Body of pancreas (tissue), 4 donors: ENCODE data around the gene SLCO1B3. TPM values are rescaled to one million over a fixed set of nuclear protein-coding genes. Genes with fewer than 3 reads are reported as not detected.

Experiments
- ATAC-seq: fragments of 150-250 bp; one replicate; pipeline ENCODE4 v1.9.1; 2016
- DNase-seq, 4 donors: peaks; one replicate each; pipeline ENCODE4 v3.0.0-alpha.2; 2019
- H3K27ac ChIP-seq, 4 donors: fragments of 200-600 bp; sonication (generic); 1 replicate in 3 of 4; 2 replicates in 1 of 4; pipeline versions ENCODE4 v1.5.1 to v1.6.1; 2016 to 2019; ENCODE audit warnings: mild to moderate bottlenecking in 1 of 4, mixed read lengths in 1 of 4, moderate library complexity in 1 of 4
- H3K27me3 ChIP-seq, 2 donors: fragments of 200-600 bp; sonication (generic); one replicate each; pipeline ENCODE4 v1.6.0; 2016; ENCODE audit warnings: mild to moderate bottlenecking in 1 of 2
- H3K36me3 ChIP-seq, 2 donors: fragments of 200-600 bp; sonication (generic); replicated peaks in 1 of 2; 2 replicates each; pipeline ENCODE4 v1.5.1; 2016; ENCODE audit warnings: low read depth in 2 of 2; ENCODE audit not compliant: insufficient read depth in 1 of 2
- H3K4me1 ChIP-seq: fragments of 200-600 bp; sonication (generic); one replicate; pipeline ENCODE4 v1.6.0; 2016
- H3K4me3 ChIP-seq, 2 donors: fragments of 200-600 bp; sonication (generic); 1 replicate in 1 of 2; 2 replicates in 1 of 2; pipeline ENCODE4 v1.5.1; 2016 to 2019
- H3K9me3 ChIP-seq, 3 donors: fragments of 200-600 bp; sonication (generic); 1 replicate in 2 of 3; 2 replicates in 1 of 3; pipeline ENCODE4 v1.5.1; 2016
- CTCF ChIP-seq, 7 experiments: fragments of 450-650 bp in 4 of 7; fragments of 200-600 bp in 3 of 7; sonication (generic) in 3 of 7; IDR thresholded peaks; one replicate each; pipeline ENCODE4 v1.5.1; 2016 to 2019; ENCODE audit warnings: antibody characterized with exemption in 7 of 7
- POLR2A ChIP-seq, 3 donors: fragments of 450-650 bp; IDR thresholded peaks; one replicate each; pipeline ENCODE4 v1.6.1; 2016; ENCODE audit warnings: antibody characterized with exemption in 3 of 3, mild to moderate bottlenecking in 2 of 3
- WGBS, 2 donors: methylation state at CpG; one replicate each; pipeline ENCODE4 v1.1.5; 2017; 5-methylcytosine and 5-hydroxymethylcytosine counted together
- intact Hi-C: fragments of 100-400 bp; cut with DNase I; formaldehyde crosslinking; loops from one replicate; pipeline ENCODE4 v1.15.1; 2023
- total RNA-seq, 2 donors: library from RNA; depleted of rRNA; stranded (reverse); fragments of >200 nt; gene quantifications; one replicate each; pipeline ENCODE4 v1.1.0, GENCODE V29; 2016

SLCO1B3 gene
- total RNA-seq, 2 donors from 2014 or later = not detected

GRCh38 chr12:20807192-20808080 lies 3.1 kb upstream of the SLCO1B3 start:
- DNase-seq (no peak), ATAC-seq (no peak)
- no peaks in the 10 kb centered on the region for H3K27me3 ChIP-seq
- H3K36me3 ChIP-seq = no peaks in the 10 kb centered on the region
- peaks cover 6% of the 10 kb centered on the region for H3K4me1 ChIP-seq
- no peak overlapping the region for H3K27ac ChIP-seq
- TF ChIP-seq POLR2A (IDR thresholded peaks at IDR 0.05) (no peak), CTCF (IDR thresholded peaks at IDR 0.05) (no peak)
- H3K9me3 ChIP-seq = no peaks in the 10 kb centered on the region
- H3K4me3 ChIP-seq = no peak overlapping the region
- intact Hi-C loops = no loop called here
- 90 to 91% methylated on average over 26 to 38 of the region's 51 CpGs for whole genome bisulfite sequencing, 2 donors

- ATAC-seq = no peak
- H3K4me1 ChIP-seq = peaks cover 6% of the 10 kb centered on the region
- H3K27ac ChIP-seq = no peak overlapping the region
- 6 to 8% methylated on average over 1 of the region's 1 CpG for WGBS, 2 donors
- H3K4me3 ChIP-seq = no peak overlapping the region
- H3K36me3 ChIP-seq = no peaks in the 10 kb centered on the region
- intact Hi-C loops = no loop called here
- TF ChIP-seq CTCF (IDR thresholded peaks at IDR 0.05) (no peak), POLR2A (IDR thresholded peaks at IDR 0.05) (no peak)
- no peak for DNase-seq
- no peaks in the 10 kb centered on the region for H3K9me3 ChIP-seq
- H3K27me3 ChIP-seq = no peaks in the 10 kb centered on the region
These were observed 2.0 kb upstream of the SLCO1B3 start for GRCh38 chr12:20808521-20808920.

GRCh38 chr12:20815574-20815973 lies 5.1 kb downstream of the SLCO1B3 start:
- H3K36me3 ChIP-seq = no peaks in the 10 kb centered on the region
- H3K4me1 ChIP-seq = no peaks in the 10 kb centered on the region
- no peak for TF ChIP-seq POLR2A (IDR thresholded peaks at IDR 0.05)
- no peak for TF ChIP-seq CTCF (IDR thresholded peaks at IDR 0.05)
- no peaks in the 10 kb centered on the region for H3K9me3 ChIP-seq
- intact Hi-C loops = no loop called here
- ATAC-seq (no peak), DNase-seq (no peak)
- no peaks in the 10 kb centered on the region for H3K27me3 ChIP-seq
- no peak overlapping the region for H3K27ac ChIP-seq
- no peak overlapping the region for H3K4me3 ChIP-seq
- WGBS, 2 donors = 84 to 90% methylated on average over 2 of the region's 2 CpGs

- no peaks in the 10 kb centered on the region for H3K4me1 ChIP-seq
- TF ChIP-seq CTCF (IDR thresholded peaks at IDR 0.05) = no peak
- TF ChIP-seq POLR2A (IDR thresholded peaks at IDR 0.05) = no peak
- H3K27me3 ChIP-seq = no peaks in the 10 kb centered on the region
- H3K4me3 ChIP-seq = no peak overlapping the region
- H3K36me3 ChIP-seq = no peaks in the 10 kb centered on the region
- ATAC-seq (no peak), DNase-seq (no peak)
- no peak overlapping the region for H3K27ac ChIP-seq
- H3K9me3 ChIP-seq = no peaks in the 10 kb centered on the region
- intact Hi-C loops = no loop called here
- WGBS, 2 donors = 80 to 84% methylated on average over 6 of the region's 6 CpGs
These were observed 11.9 kb downstream of the SLCO1B3 start for GRCh38 chr12:20822415-20822814.

GRCh38 chr12:20822925-20823324 lies 12.4 kb downstream of the SLCO1B3 start:
- WGBS, 2 donors = 60 to 61% methylated on average over 4 of the region's 4 CpGs
- no peak for DNase-seq
- ATAC-seq = no peak
- intact Hi-C loops = no loop called here
- no peak for TF ChIP-seq POLR2A (IDR thresholded peaks at IDR 0.05)
- TF ChIP-seq CTCF (IDR thresholded peaks at IDR 0.05) = no peak
- no peak overlapping the region for H3K4me3 ChIP-seq
- H3K36me3 ChIP-seq = no peaks in the 10 kb centered on the region
- H3K4me1 ChIP-seq = no peaks in the 10 kb centered on the region
- H3K27ac ChIP-seq = no peak overlapping the region
- no peaks in the 10 kb centered on the region for H3K27me3 ChIP-seq
- no peaks in the 10 kb centered on the region for H3K9me3 ChIP-seq
